Measurements from ENCODE around the gene ATM.

DNA sequence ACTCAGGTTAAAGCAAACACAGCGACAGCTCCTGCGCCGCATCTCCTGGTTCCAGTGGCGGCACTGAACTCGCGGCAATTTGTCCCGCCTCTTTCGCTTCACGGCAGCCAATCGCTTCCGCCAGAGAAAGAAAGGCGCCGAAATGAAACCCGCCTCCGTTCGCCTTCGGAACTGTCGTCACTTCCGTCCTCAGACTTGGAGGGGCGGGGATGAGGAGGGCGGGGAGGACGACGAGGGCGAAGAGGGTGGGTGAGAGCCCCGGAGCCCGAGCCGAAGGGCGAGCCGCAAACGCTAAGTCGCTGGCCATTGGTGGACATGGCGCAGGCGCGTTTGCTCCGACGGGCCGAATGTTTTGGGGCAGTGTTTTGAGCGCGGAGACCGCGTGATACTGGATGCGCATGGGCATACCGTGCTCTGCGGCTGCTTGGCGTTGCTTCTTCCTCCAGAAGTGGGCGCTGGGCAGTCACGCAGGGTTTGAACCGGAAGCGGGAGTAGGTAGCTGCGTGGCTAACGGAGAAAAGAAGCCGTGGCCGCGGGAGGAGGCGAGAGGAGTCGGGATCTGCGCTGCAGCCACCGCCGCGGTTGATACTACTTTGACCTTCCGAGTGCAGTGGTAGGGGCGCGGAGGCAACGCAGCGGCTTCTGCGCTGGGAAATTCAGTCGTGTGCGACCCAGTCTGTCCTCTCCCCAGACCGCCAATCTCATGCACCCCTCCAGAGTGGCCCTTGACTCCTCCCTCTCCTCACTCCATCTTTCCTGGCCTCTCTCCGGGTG lies at the start of gene ATM, which contains the start of gene NPAT:
- TF ChIP-seq, protein P1, sequence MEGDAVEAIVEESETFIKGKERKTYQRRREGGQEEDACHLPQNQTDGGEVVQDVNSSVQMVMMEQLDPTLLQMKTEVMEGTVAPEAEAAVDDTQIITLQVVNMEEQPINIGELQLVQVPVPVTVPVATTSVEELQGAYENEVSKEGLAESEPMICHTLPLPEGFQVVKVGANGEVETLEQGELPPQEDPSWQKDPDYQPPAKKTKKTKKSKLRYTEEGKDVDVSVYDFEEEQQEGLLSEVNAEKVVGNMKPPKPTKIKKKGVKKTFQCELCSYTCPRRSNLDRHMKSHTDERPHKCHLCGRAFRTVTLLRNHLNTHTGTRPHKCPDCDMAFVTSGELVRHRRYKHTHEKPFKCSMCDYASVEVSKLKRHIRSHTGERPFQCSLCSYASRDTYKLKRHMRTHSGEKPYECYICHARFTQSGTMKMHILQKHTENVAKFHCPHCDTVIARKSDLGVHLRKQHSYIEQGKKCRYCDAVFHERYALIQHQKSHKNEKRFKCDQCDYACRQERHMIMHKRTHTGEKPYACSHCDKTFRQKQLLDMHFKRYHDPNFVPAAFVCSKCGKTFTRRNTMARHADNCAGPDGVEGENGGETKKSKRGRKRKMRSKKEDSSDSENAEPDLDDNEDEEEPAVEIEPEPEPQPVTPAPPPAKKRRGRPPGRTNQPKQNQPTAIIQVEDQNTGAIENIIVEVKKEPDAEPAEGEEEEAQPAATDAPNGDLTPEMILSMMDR (conservative IDR thresholded peaks at IDR 0.05; ENCODE audit: low read length) = peak; percentile 79
- TF ChIP-seq EZH2phosphoT487 (IDR thresholded peaks at IDR 0.05; ENCODE audit: borderline replicate concordance, low read depth, low read length) = no peak

All from OCI-LY7 (cell line).